Type B pancreatic cell (in vitro differentiated cells): ENCODE measurements around the gene RAPGEF4. TPM values are rescaled to one million over a fixed set of nuclear protein-coding genes. Genes with fewer than 3 reads are reported as not detected.
"Not testable (repeated sequence)": the region's sequence is repeated elsewhere in the genome, so short reads cannot be mapped to it uniquely, and the experiment has no call there.

Experiments used
- DNase-seq: peaks from one replicate; pipeline ENCODE4 v3.0.0; 2021; ENCODE audit warnings: mixed read lengths; ENCODE audit not compliant: unreplicated experiment; ENCODE audit errors: extremely low spot score
- H3K27ac Mint-ChIP-seq: 2 replicates; pipeline ENCODE4 v1.8.0; 2021; ENCODE audit warnings: mild to moderate bottlenecking, mixed read lengths
- H3K27me3 Mint-ChIP-seq: 2 replicates; pipeline ENCODE4 v1.8.0; 2021; ENCODE audit warnings: mixed read lengths
- H3K36me3 Mint-ChIP-seq: 2 replicates; pipeline ENCODE4 v1.8.0; 2021; ENCODE audit warnings: mixed read lengths
- H3K4me1 Mint-ChIP-seq: one replicate; pipeline ENCODE4 v1.8.0; 2021; ENCODE audit warnings: mixed read lengths; ENCODE audit not compliant: unreplicated experiment
- H3K4me3 Mint-ChIP-seq: 2 replicates; pipeline ENCODE4 v1.8.0; 2021; ENCODE audit warnings: mild to moderate bottlenecking, mixed read lengths
- H3K9me3 Mint-ChIP-seq: 2 replicates; pipeline ENCODE4 v1.8.0; 2021; ENCODE audit warnings: mixed read lengths
- total RNA-seq: library from RNA; stranded (reverse); gene quantifications from 2 replicates; pipeline ENCODE4 v1.2.1, GENCODE V29; 2021; ENCODE audit warnings: low replicate concordance
- TF ChIP-seq, protein P1 (sequence below): fragments of 200-600 bp; sonication (generic); conservative IDR thresholded peaks from 2 replicates; pipeline ENCODE4 v1.5.0; 2021; ENCODE audit warnings: antibody characterized with exemption, mild to moderate bottlenecking

The RAPGEF4 gene
- total RNA-seq, 1 donor from 2014 or later = 4.3 TPM

DNA sequence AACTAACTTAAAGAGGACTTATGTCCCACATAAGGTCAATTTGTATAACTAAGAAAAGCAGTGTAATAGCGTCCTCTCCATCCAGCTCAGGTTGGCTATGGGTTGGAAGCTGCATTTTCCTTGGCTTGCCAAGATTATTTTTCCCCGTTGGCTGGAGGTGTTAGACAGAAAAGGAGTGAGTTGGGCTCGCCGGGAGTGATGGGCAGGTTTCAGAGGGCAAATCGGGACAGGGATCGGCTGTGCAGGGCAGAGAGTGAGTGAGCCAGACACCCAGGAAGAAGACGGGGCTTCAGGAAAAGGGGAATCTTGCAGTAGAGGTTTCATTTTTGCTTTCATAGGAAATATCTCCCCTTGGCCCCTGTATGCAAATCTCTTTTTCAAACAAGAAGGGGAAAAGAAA, 298.5 kb downstream of the RAPGEF4 start:
- Mint-ChIP-seq H3K4me3 (no peak overlapping the region), H3K9me3 (peaks cover 4% of the 10 kb centered on the region), H3K4me1 (peaks cover 4% of the 10 kb centered on the region), H3K27ac (no peak overlapping the region), H3K36me3 (peaks cover 4% of the 10 kb centered on the region), H3K27me3 (no peaks in the 10 kb centered on the region)
- TF ChIP-seq, protein P1, sequence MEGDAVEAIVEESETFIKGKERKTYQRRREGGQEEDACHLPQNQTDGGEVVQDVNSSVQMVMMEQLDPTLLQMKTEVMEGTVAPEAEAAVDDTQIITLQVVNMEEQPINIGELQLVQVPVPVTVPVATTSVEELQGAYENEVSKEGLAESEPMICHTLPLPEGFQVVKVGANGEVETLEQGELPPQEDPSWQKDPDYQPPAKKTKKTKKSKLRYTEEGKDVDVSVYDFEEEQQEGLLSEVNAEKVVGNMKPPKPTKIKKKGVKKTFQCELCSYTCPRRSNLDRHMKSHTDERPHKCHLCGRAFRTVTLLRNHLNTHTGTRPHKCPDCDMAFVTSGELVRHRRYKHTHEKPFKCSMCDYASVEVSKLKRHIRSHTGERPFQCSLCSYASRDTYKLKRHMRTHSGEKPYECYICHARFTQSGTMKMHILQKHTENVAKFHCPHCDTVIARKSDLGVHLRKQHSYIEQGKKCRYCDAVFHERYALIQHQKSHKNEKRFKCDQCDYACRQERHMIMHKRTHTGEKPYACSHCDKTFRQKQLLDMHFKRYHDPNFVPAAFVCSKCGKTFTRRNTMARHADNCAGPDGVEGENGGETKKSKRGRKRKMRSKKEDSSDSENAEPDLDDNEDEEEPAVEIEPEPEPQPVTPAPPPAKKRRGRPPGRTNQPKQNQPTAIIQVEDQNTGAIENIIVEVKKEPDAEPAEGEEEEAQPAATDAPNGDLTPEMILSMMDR = no peak
- DNase-seq = no peak

- peaks cover 4% of the 10 kb centered on the region for H3K9me3 Mint-ChIP-seq
- H3K4me1 Mint-ChIP-seq = peaks cover 4% of the 10 kb centered on the region
- TF ChIP-seq, protein P1 = no peak
- peaks cover 4% of the 10 kb centered on the region for H3K36me3 Mint-ChIP-seq
- no peak overlapping the region for H3K4me3 Mint-ChIP-seq
- H3K27me3 Mint-ChIP-seq = no peaks in the 10 kb centered on the region
- no peak for DNase-seq
- no peak overlapping the region for H3K27ac Mint-ChIP-seq
Measured at GRCh38 chr2:173037245-173038120, 301.8 kb downstream of the RAPGEF4 start.

GRCh38 chr2:173038257-173038656, 302.6 kb downstream of the RAPGEF4 start:
- not testable (repeated sequence) for DNase-seq, H3K4me1 Mint-ChIP-seq, H3K9me3 Mint-ChIP-seq, H3K4me3 Mint-ChIP-seq, H3K27ac Mint-ChIP-seq, H3K36me3 Mint-ChIP-seq, H3K27me3 Mint-ChIP-seq

- Mint-ChIP-seq H3K36me3 (peaks cover 3% of the 10 kb centered on the region), H3K27me3 (no peaks in the 10 kb centered on the region), H3K4me1 (peaks cover 12% of the 10 kb centered on the region), H3K4me3 (no peak overlapping the region), H3K9me3 (no peaks in the 10 kb centered on the region), H3K27ac (no peak overlapping the region)
- DNase-seq = no peak
- TF ChIP-seq, protein P1 = no peak
Measured at GRCh38 chr2:173040729-173041128, 305.1 kb downstream of the RAPGEF4 start.

GRCh38 chr2:173043476-173043875, 307.8 kb downstream of the RAPGEF4 start:
- Mint-ChIP-seq H3K4me3 (no peak overlapping the region), H3K27me3 (no peaks in the 10 kb centered on the region), H3K27ac (no peak overlapping the region), H3K4me1 (peaks cover 17% of the 10 kb centered on the region), H3K9me3 (no peaks in the 10 kb centered on the region), H3K36me3 (peaks cover 3% of the 10 kb centered on the region)
- TF ChIP-seq, protein P1 = no peak
- no peak for DNase-seq

DNA sequence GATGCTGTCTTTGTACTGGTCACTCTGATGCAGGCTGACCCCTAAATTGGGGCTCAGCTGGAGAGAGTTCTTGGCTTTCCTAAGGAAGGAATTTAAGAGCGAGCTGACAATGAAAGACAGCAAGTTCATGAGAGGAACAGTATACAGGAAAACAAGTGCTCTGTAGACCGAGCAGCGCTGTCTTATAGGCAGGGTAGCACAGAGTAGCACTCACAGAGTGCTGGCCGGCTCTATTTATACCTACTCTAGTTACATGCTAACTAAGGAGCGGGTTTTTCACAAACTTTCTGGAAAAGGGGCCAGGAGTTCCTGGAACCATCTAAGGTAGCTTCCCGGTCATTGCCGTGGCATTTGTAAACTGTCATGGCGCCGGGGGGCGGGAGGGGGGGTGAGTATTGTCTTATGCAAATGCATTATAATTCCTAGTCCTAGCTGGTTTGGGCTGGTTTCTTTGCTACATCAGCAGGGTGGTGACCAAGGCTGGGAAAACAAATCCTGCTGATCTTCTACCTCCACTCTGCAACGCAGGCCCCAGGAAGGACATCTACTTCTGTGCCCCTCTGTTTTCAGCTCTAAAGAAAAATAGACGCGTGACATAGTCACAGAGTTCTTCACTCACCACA, 308.4 kb downstream of the RAPGEF4 start:
- Mint-ChIP-seq H3K9me3 (no peaks in the 10 kb centered on the region), H3K27me3 (no peaks in the 10 kb centered on the region), H3K27ac (no peak overlapping the region), H3K36me3 (peaks cover 3% of the 10 kb centered on the region), H3K4me1 (peaks cover 17% of the 10 kb centered on the region), H3K4me3 (no peak overlapping the region)
- no peak for DNase-seq
- TF ChIP-seq, protein P1 = no peak
